SU-DHL-6 (cell line): ENCODE data around the gene CETP.

Experiments used
- CTCF ChIP-seq: fragments of 200-600 bp; sonication (generic); IDR thresholded peaks from one replicate; pipeline ENCODE4 v1.5.1; 2017; ENCODE audit warnings: antibody characterized with exemption, mild to moderate bottlenecking, low read length, moderate library complexity; ENCODE audit not compliant: insufficient read depth, poor library complexity, severe bottlenecking
- EZH2phosphoT487 ChIP-seq: fragments of 200-600 bp; sonication (generic), shearing (Covaris generic); conservative IDR thresholded peaks from 2 replicates; pipeline ENCODE4 v1.6.1; 2018; ENCODE audit warnings: mild to moderate bottlenecking, antibody characterized with exemption, low read length, moderate library complexity, mixed read lengths

DNA sequence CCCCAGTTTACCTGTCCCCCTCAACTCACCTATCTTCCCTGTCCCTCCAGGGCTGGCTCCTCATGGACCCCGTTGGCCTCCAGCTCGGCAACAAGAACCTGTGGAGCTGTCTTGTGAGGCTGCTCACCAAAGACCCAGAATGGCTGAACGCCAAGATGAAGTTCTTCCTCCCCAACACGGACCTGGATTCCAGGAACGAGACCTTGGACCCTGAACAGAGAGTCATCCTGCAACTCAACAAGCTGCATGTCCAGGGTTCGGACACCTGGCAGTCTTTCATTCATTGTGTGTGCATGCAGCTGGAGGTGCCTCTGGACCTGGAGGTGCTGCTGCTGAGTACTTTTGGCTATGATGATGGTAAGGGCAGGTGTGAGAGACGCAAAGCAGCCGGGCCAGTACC is 58.9 kb downstream of the CETP start:
- no peak for TF ChIP-seq CTCF
- no peak for TF ChIP-seq EZH2phosphoT487
